B cell (primary cell): ENCODE measurements around the gene GRPEL1. TPM values are rescaled to one million over a fixed set of nuclear protein-coding genes. Genes with fewer than 3 reads are reported as not detected.

Experiments
- ATAC-seq: fragments of 200-7000 bp; cut with Tn5 transposase; one replicate; pipeline ENCODE4 v1.10.0; 2021; ENCODE audit warnings: low read depth, mild to moderate bottlenecking, moderate number of reproducible peaks, moderate library complexity
- CTCF ChIA-PET: fragments of 350-600 bp; sonication (Branson Sonifier 250); formaldehyde crosslinking; loops from one replicate; lab custom pipeline; 2021; ENCODE audit warnings: antibody characterized with exemption, inconsistent platforms; lab: Charles Lee
- POLR2A ChIA-PET: fragments of 350-600 bp; sonication (Branson Sonifier 250); formaldehyde crosslinking; loops from one replicate; lab custom pipeline; 2021; ENCODE audit warnings: antibody characterized with exemption; lab: Charles Lee
- DNase-seq: peaks from one replicate; pipeline ENCODE4 v3.0.0; 2013
- H2AFZ ChIP-seq: 2 replicates; pipeline ENCODE4 v1.6.1; 2012; ENCODE audit warnings: mild to moderate bottlenecking, low read depth, low read length; ENCODE audit not compliant: insufficient read depth, poor library complexity, severe bottlenecking
- H3K27ac ChIP-seq, 2 donors: 1 replicate in 1 of 2; 2 replicates in 1 of 2; pipeline ENCODE4 v1.5.1; 2012 to 2013; ENCODE audit warnings: low read length in 2 of 2, mild to moderate bottlenecking in 2 of 2, moderate library complexity in 1 of 2
- H3K27me3 ChIP-seq, 4 experiments: fragments of 200-600 bp in 1 of 4; sonication (generic) in 1 of 4; replicated peaks in 1 of 4; 1 replicate in 2 of 4; 2 replicates in 2 of 4; pipeline versions ENCODE4 v1.6.1 to v1.7.0; 2013 to 2016; ENCODE audit warnings: low read length in 3 of 4, mild to moderate bottlenecking in 2 of 4, mixed read lengths in 1 of 4, moderate library complexity in 1 of 4; ENCODE audit not compliant: insufficient read depth in 4 of 4, control insufficient read depth in 3 of 4; ENCODE audit errors: control extremely low read depth in 1 of 4
- H3K36me3 ChIP-seq, 2 experiments: replicated peaks in 1 of 2; 1 replicate in 1 of 2; 2 replicates in 1 of 2; pipeline versions ENCODE4 v1.6.1 to v1.7.1; 2013; ENCODE audit warnings: low read length in 1 of 2; ENCODE audit not compliant: insufficient read depth in 2 of 2, control insufficient read depth in 1 of 2; ENCODE audit errors: control extremely low read depth in 1 of 2, extremely low read depth in 1 of 2
- H3K4me1 ChIP-seq, 2 donors: fragments of 200-600 bp in 1 of 2; sonication (generic) in 1 of 2; 1 replicate in 1 of 2; 2 replicates in 1 of 2; pipeline versions ENCODE4 v1.5.1 to v1.6.1; 2013 to 2017; ENCODE audit warnings: low read length in 2 of 2; ENCODE audit not compliant: control insufficient read depth in 2 of 2, insufficient read depth in 2 of 2
- H3K4me2 ChIP-seq: replicated peaks from 2 replicates; pipeline ENCODE3; 2012; ENCODE audit warnings: mild to moderate bottlenecking, low read depth, low read length; ENCODE audit not compliant: poor library complexity, severe bottlenecking
- H3K4me3 ChIP-seq, 5 experiments: fragments of 200-600 bp in 1 of 5; sonication (generic) in 1 of 5; 1 replicate in 3 of 5; 2 replicates in 2 of 5; pipeline versions ENCODE4 v1.5.1 to v1.7.0; 2011 to 2016; ENCODE audit warnings: low read length in 4 of 5, mild to moderate bottlenecking in 4 of 5, low read depth in 2 of 5, control low read depth in 1 of 5, moderate library complexity in 1 of 5; ENCODE audit not compliant: insufficient read depth in 1 of 5; ENCODE audit errors: control extremely low read depth in 1 of 5, extremely low read depth in 1 of 5
- H3K79me2 ChIP-seq: fragments of 200-600 bp; sonication (generic); one replicate; pipeline ENCODE4 v1.6.0; 2016; ENCODE audit warnings: low read length; ENCODE audit not compliant: control insufficient read depth, insufficient read depth
- H3K9ac ChIP-seq: fragments of 200-600 bp; sonication (generic); 2 replicates; pipeline ENCODE4 v1.6.1; 2017; ENCODE audit warnings: mild to moderate bottlenecking, low read length, moderate library complexity
- H3K9me3 ChIP-seq, 3 donors: one replicate each; pipeline versions ENCODE4 v1.6.1 to v1.7.1; 2013; ENCODE audit warnings: low read length in 2 of 3; ENCODE audit not compliant: control insufficient read depth in 2 of 3, insufficient read depth in 1 of 3; ENCODE audit errors: control extremely low read depth in 1 of 3
- H4K20me1 ChIP-seq: 2 replicates; pipeline ENCODE4 v1.6.0; 2012; ENCODE audit warnings: mild to moderate bottlenecking, low read length; ENCODE audit not compliant: insufficient read depth, control insufficient read depth, poor library complexity, severe bottlenecking
- H3K27ac Mint-ChIP-seq: one replicate; pipeline ENCODE4 v1.8.0; 2021; ENCODE audit warnings: mixed read lengths
- H3K27me3 Mint-ChIP-seq: one replicate; pipeline ENCODE4 v1.8.0; 2021; ENCODE audit warnings: mixed read lengths
- H3K4me1 Mint-ChIP-seq: one replicate; pipeline ENCODE4 v1.8.0; 2021; ENCODE audit warnings: mixed read lengths
- H3K4me3 Mint-ChIP-seq: one replicate; pipeline ENCODE4 v1.8.0; 2021; ENCODE audit warnings: mixed read lengths
- H3K9me3 Mint-ChIP-seq: one replicate; pipeline ENCODE4 v1.8.0; 2022; ENCODE audit warnings: mixed read lengths; ENCODE audit not compliant: insufficient read depth
- EZH2 ChIP-seq: IDR thresholded peaks from 2 replicates; pipeline ENCODE4 v1.6.1; 2012; ENCODE audit warnings: borderline replicate concordance, low read depth, mild to moderate bottlenecking, moderate library complexity, low read length; ENCODE audit not compliant: insufficient read depth, poor library complexity, severe bottlenecking
- WGBS: methylation state at CpG from one replicate; pipeline ENCODE4 v1.1.5; 2013; ENCODE audit warnings: missing lambda C conversion rate; ENCODE audit not compliant: insufficient coverage; 5-methylcytosine and 5-hydroxymethylcytosine counted together
- intact Hi-C: fragments of 100-400 bp; cut with micrococcal nuclease; formaldehyde crosslinking; loops from one replicate; pipeline ENCODE4 v1.10.0; 2022
- polyA plus RNA-seq: library from polyadenylated mRNA; depleted of rRNA; stranded (reverse); fragments of >200 nt; gene quantifications from 2 replicates; pipeline ENCODE4 v1.2.3, GENCODE V29; 2012
- total RNA-seq, 2 donors: library from RNA; stranded (reverse); fragments of 120-200 nt in 1 of 2; gene quantifications; 1 replicate in 1 of 2; 2 replicates in 1 of 2; pipeline versions ENCODE4 v1.2.3 to v1.2.4, GENCODE V29; 2013 to 2022
- TF ChIP-seq, protein P1 (sequence below): fragments of 200-600 bp; IDR thresholded peaks from one replicate; pipeline ENCODE4 v1.8.0; 2022; ENCODE audit warnings: antibody characterized with exemption, mild to moderate bottlenecking

The GRPEL1 gene
- total and polyA plus RNA-seq, 2 donors (not counting 1 experiment from before 2014, with no cell fraction given) = 15.0 to 26.0 TPM

DNA sequence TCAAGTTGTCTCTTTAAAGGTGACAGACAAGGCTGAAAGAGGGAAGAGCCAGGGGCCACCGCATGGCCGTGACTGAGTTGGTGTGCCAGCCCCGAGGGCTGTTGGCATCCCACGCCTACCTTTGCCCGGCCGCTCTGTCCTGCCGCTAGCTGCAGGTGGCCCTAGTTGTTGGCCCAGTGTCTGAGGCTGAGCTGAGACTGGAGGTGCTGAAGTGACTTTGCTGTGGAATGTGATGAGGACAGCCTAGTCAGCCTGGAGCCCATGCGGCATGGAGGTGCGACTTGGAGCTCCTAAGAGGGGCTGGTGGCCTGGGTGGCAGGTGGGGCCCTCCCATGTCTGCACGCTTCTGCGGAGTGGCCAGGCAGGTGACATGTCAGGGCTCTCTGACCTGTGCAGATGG lies 18.1 kb downstream of the GRPEL1 start:
- Histone ChIP-seq H3K9ac (no peak overlapping the region), H2AFZ (no peak overlapping the region), H3K4me3 (no peak overlapping the region), H3K27me3 (no peaks in the 10 kb centered on the region), H3K4me2 (no peak overlapping the region), H3K9me3 (no peaks in the 10 kb centered on the region), H3K27ac (no peak overlapping the region), H3K79me2 (peaks cover 100% of the 10 kb centered on the region), H3K4me1 (peaks cover 21 to 37% of the 10 kb centered on the region in 2 donors), H3K36me3 (peaks cover 3 to 36% of the 10 kb centered on the region in 2 experiments), H4K20me1 (peaks cover 98% of the 10 kb centered on the region)
- H3K9me3 Mint-ChIP-seq = no peaks in the 10 kb centered on the region
- ATAC-seq (no peak), DNase-seq (no peak)
- intact Hi-C loops = no loop called here
- no peak overlapping the region for H3K27ac Mint-ChIP-seq
- 94% methylated on average over 11 of the region's 11 CpGs for WGBS
- no peaks in the 10 kb centered on the region for H3K27me3 Mint-ChIP-seq
- H3K4me3 Mint-ChIP-seq = no peak overlapping the region
- ChIA-PET POLR2A (no interaction called here), CTCF (interaction anchor here (9.5 kb wide), 1 partner anchor 17 kb away, joined by 164 read pairs; the partner anchor contains the start of gene GRPEL1)
- H3K4me1 Mint-ChIP-seq = peaks cover 48% of the 10 kb centered on the region
- TF ChIP-seq, protein P1, sequence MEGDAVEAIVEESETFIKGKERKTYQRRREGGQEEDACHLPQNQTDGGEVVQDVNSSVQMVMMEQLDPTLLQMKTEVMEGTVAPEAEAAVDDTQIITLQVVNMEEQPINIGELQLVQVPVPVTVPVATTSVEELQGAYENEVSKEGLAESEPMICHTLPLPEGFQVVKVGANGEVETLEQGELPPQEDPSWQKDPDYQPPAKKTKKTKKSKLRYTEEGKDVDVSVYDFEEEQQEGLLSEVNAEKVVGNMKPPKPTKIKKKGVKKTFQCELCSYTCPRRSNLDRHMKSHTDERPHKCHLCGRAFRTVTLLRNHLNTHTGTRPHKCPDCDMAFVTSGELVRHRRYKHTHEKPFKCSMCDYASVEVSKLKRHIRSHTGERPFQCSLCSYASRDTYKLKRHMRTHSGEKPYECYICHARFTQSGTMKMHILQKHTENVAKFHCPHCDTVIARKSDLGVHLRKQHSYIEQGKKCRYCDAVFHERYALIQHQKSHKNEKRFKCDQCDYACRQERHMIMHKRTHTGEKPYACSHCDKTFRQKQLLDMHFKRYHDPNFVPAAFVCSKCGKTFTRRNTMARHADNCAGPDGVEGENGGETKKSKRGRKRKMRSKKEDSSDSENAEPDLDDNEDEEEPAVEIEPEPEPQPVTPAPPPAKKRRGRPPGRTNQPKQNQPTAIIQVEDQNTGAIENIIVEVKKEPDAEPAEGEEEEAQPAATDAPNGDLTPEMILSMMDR = no peak
- TF ChIP-seq EZH2 = no peak

DNA sequence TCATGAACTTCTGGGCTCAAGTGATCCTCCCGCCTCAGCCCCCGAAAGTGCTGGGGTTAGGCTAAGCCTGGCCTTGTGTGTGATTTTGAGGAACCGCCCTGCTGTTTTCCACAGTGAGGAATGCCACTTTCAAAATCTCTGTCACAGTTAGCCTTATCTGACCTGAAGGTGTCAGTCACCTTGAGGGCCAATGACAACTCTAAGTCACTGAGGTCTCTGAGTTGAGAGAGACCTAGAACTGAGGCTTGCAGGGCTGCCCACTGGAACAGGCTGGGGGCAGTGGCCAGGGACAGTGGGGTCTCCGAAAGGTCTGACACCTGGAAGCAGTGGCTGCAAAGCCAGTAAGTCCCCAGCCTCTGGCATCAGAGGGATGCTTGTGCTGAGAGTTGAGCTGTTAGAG lies 18.6 kb downstream of the GRPEL1 start:
- H3K4me3 ChIP-seq = no peak overlapping the region
- 100% methylated on average over 4 of the region's 4 CpGs for WGBS
- ChIA-PET POLR2A (no interaction called here), CTCF (interaction anchor here (9.5 kb wide), 1 partner anchor 17 kb away, joined by 164 read pairs; the partner anchor contains the start of gene GRPEL1)
- peaks cover 3 to 32% of the 10 kb centered on the region in 2 experiments for H3K36me3 ChIP-seq
- H3K27me3 ChIP-seq = no peaks in the 10 kb centered on the region
- peaks cover 25 to 42% of the 10 kb centered on the region in 2 donors for H3K4me1 ChIP-seq
- H3K79me2 ChIP-seq = peaks cover 100% of the 10 kb centered on the region
- H4K20me1 ChIP-seq = peaks cover 98% of the 10 kb centered on the region
- TF ChIP-seq, protein P1 = no peak
- TF ChIP-seq EZH2 = no peak
- Mint-ChIP-seq H3K4me3 (no peak overlapping the region), H3K4me1 (peaks cover 53% of the 10 kb centered on the region), H3K27me3 (no peaks in the 10 kb centered on the region), H3K27ac (no peak overlapping the region), H3K9me3 (no peaks in the 10 kb centered on the region)
- no peak for ATAC-seq
- H3K27ac ChIP-seq = no peak overlapping the region
- no peak overlapping the region for H3K9ac ChIP-seq
- no peak overlapping the region for H3K4me2 ChIP-seq
- H3K9me3 ChIP-seq = no peaks in the 10 kb centered on the region
- intact Hi-C loops = no loop called here
- DNase-seq = no peak
- H2AFZ ChIP-seq = no peak overlapping the region
